Uterus (tissue), 4 donors: Measurements from ENCODE around the gene PRF1. TPM values are rescaled to one million over a fixed set of nuclear protein-coding genes. Genes with fewer than 3 reads are reported as not detected.

Experiments
- DNase-seq, 2 donors: peaks; one replicate each; pipeline ENCODE4 v3.0.0-alpha.2; 2019 to 2020
- H3K27ac ChIP-seq, 2 donors: fragments of 200-600 bp; sonication (generic); 1 replicate in 1 of 2; 2 replicates in 1 of 2; pipeline ENCODE4 v1.5.1; 2016 to 2018
- H3K27me3 ChIP-seq, 2 donors: fragments of 200-600 bp; sonication (generic); one replicate each; pipeline ENCODE4 v1.5.1; 2018 to 2019; ENCODE audit warnings: control low read depth in 1 of 2
- H3K36me3 ChIP-seq, 2 donors: fragments of 200-600 bp; sonication (generic); one replicate each; pipeline ENCODE4 v1.5.1; 2019; ENCODE audit warnings: control low read depth in 1 of 2
- H3K4me1 ChIP-seq, 2 donors: fragments of 200-600 bp; sonication (generic); one replicate each; pipeline ENCODE4 v1.5.1; 2018 to 2019; ENCODE audit warnings: control low read depth in 1 of 2
- H3K4me3 ChIP-seq, 2 donors: fragments of 200-600 bp; sonication (generic); 1 replicate in 1 of 2; 2 replicates in 1 of 2; pipeline ENCODE4 v1.5.1; 2018 to 2019; ENCODE audit warnings: mild to moderate bottlenecking in 1 of 2
- H3K9me3 ChIP-seq, 2 donors: fragments of 200-600 bp; sonication (generic); one replicate each; pipeline ENCODE4 v1.5.1; 2019; ENCODE audit warnings: control low read depth in 1 of 2
- POLR2A ChIP-seq, 2 donors: fragments of 450-650 bp; IDR thresholded peaks; one replicate each; pipeline ENCODE4 v1.6.1; 2016; ENCODE audit warnings: antibody characterized with exemption in 2 of 2, mild to moderate bottlenecking in 1 of 2, moderate library complexity in 1 of 2
- intact Hi-C: fragments of 100-400 bp; cut with DNase I; formaldehyde crosslinking; loops from one replicate; pipeline ENCODE4 v1.15.1; 2023; ENCODE audit warnings: low total_unique reads
- total RNA-seq, 4 donors: library from RNA; depleted of rRNA in 3 of 4; stranded (reverse); fragments of >200 nt in 3 of 4; gene quantifications; one replicate each; pipeline versions ENCODE4 v1.1.0 to v1.2.4, GENCODE V29; 2014 to 2023
- TF ChIP-seq, protein P1 (sequence below), 4 experiments: fragments of 200-600 bp in 2 of 4; fragments of 450-650 bp in 2 of 4; sonication (generic) in 2 of 4; IDR thresholded peaks; one replicate each; pipeline ENCODE4 v1.5.1; 2016 to 2019; ENCODE audit warnings: antibody characterized with exemption in 4 of 4, mild to moderate bottlenecking in 2 of 4, moderate library complexity in 1 of 4
- donor health status: DM: yes; HTN: yes; CAD: no.

The PRF1 gene
- total RNA-seq, 4 donors from 2014 or later, result 0.51 to 8.7 (median 1.1) TPM; not detected in 1

DNA sequence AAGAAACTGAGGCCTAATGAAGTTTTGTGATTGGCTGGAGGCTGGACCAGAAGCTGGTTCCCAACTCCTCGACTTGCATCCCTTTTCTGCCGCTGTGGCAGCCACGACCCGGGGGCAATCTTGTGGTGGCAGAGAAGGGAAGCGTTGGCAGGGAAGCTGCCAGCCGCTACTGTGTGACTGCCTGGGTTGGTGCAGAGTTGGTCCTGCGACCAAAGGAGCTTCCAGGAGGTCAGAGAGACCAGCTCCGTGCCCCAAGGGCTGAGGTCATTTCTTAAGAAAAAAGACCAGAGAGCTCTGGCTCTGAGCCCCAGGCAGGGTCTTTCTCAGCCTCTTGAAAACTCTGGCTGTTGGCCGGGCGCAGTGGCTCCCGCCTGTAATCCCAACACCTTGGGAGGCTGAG is 47.2 kb downstream of the PRF1 start:
- Histone ChIP-seq H3K27ac (no peak overlapping the region), H3K4me3 (no peak overlapping the region), H3K36me3 (no peaks in the 10 kb centered on the region), H3K9me3 (no peaks in the 10 kb centered on the region), H3K4me1 (peaks cover 0 to 5% of the 10 kb centered on the region in 2 donors), H3K27me3 (no peaks in the 10 kb centered on the region)
- no peak for DNase-seq
- no peak for TF ChIP-seq POLR2A (IDR thresholded peaks at IDR 0.05)
- TF ChIP-seq, protein P1, sequence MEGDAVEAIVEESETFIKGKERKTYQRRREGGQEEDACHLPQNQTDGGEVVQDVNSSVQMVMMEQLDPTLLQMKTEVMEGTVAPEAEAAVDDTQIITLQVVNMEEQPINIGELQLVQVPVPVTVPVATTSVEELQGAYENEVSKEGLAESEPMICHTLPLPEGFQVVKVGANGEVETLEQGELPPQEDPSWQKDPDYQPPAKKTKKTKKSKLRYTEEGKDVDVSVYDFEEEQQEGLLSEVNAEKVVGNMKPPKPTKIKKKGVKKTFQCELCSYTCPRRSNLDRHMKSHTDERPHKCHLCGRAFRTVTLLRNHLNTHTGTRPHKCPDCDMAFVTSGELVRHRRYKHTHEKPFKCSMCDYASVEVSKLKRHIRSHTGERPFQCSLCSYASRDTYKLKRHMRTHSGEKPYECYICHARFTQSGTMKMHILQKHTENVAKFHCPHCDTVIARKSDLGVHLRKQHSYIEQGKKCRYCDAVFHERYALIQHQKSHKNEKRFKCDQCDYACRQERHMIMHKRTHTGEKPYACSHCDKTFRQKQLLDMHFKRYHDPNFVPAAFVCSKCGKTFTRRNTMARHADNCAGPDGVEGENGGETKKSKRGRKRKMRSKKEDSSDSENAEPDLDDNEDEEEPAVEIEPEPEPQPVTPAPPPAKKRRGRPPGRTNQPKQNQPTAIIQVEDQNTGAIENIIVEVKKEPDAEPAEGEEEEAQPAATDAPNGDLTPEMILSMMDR (IDR thresholded peaks at IDR 0.05), result no peak
- intact Hi-C loops, result no loop called here

DNA sequence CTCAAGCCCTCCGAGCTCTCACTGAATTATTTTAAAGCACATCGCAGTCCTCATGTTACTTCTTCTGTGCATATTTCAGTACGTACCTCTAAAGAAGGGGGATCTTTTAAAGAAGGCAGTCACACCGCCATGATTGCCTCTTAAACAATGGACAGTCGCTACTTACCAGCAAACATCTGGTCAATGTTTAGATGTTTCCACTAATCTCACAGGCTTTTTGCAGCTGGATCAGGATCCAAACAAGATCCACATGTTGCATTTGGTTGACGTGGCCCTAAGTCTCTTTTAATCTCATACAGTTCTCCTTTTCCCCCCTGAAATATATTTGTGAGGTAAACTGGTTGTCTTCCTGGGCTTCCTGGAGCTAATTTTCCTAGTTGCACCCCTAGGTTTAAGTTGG is 50.0 kb downstream of the PRF1 start:
- DNase-seq, result no peak
- intact Hi-C loops, result no loop called here
- Histone ChIP-seq H3K9me3 (no peaks in the 10 kb centered on the region), H3K27me3 (no peaks in the 10 kb centered on the region), H3K36me3 (no peaks in the 10 kb centered on the region), H3K4me3 (no peak overlapping the region), H3K4me1 (no peaks in the 10 kb centered on the region), H3K27ac (no peak overlapping the region)
- no peak for TF ChIP-seq POLR2A (IDR thresholded peaks at IDR 0.05)
- TF ChIP-seq, protein P1 (IDR thresholded peaks at IDR 0.05), result no peak

DNA sequence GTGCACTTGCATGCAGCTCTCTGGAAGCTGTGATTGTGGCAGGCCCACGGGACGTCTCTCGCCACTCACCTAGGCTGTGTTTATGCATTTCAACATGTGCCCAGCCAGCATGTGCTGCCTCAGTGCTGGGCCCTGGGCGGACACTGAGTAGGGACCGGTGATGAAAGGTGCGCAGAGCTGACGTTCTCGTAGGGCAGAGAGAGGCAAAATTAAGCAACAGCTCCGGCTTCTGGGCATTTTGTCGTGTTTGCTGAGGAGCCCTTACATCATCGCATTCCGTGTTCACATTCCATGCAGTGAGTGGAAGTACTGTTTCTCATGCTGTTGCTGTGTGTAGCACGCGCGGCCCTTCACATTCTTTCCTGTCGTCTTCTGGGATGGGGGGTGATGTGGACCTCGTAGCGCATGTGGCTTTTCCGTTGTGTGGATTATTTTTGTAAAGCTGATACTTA is 50.5 kb downstream of the PRF1 start:
- no peak overlapping the region for H3K27ac ChIP-seq
- no peak for DNase-seq
- no peak for TF ChIP-seq POLR2A (IDR thresholded peaks at IDR 0.05)
- TF ChIP-seq, protein P1 (IDR thresholded peaks at IDR 0.05), result no peak
- H3K27me3 ChIP-seq, result no peaks in the 10 kb centered on the region
- no peaks in the 10 kb centered on the region for H3K4me1 ChIP-seq
- intact Hi-C loops, result no loop called here
- H3K4me3 ChIP-seq, result no peak overlapping the region
- H3K36me3 ChIP-seq, result no peaks in the 10 kb centered on the region
- no peaks in the 10 kb centered on the region for H3K9me3 ChIP-seq

DNA sequence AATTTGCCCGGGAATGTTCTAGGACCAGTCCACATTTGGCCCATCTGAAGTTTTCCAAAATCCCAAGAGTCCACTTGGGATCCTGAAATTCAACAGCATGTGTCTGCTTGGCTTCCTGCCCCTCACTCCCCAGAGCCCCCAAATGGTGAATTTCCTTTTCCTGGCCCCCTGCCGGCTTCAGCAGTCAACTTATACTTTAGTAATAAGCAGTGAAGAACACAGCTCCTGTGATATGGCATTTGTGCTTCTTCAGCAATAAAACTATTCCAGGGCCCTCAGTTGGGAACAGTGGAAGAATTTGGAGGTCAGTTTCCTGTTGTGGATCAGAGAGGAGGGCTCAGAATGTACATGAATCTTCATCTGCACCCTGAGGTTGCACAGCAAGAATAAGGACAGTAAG is 51.1 kb downstream of the PRF1 start:
- Histone ChIP-seq H3K27me3 (no peaks in the 10 kb centered on the region), H3K4me1 (no peaks in the 10 kb centered on the region), H3K36me3 (no peaks in the 10 kb centered on the region), H3K27ac (no peak overlapping the region), H3K4me3 (no peak overlapping the region), H3K9me3 (no peaks in the 10 kb centered on the region)
- TF ChIP-seq, protein P1 (IDR thresholded peaks at IDR 0.05), result no peak
- no peak for TF ChIP-seq POLR2A (IDR thresholded peaks at IDR 0.05)
- DNase-seq, result no peak
- intact Hi-C loops, result no loop called here

DNA sequence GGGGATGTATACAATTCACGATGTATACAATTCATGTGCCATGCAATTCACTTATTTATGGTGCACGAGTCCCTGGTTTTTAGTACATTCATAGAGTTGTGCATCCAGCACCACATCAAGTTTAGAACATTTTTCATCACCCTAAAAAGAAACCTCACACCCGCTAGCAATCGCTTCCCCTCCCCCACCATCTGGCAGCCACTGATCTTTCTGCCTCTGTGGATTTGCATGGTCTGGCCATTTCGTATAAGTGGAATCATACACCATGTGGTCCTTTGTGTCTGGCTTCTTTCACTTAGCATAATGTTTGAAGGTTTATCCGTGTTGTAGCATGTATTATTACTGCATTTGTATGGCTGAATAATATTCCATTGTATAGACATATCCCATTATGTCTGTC is 52.1 kb downstream of the PRF1 start:
- TF ChIP-seq, protein P1 (IDR thresholded peaks at IDR 0.05), result no peak
- no peak for TF ChIP-seq POLR2A (IDR thresholded peaks at IDR 0.05)
- H3K27me3 ChIP-seq, result no peaks in the 10 kb centered on the region
- H3K9me3 ChIP-seq, result no peaks in the 10 kb centered on the region
- H3K4me3 ChIP-seq, result no peak overlapping the region
- no peak overlapping the region for H3K27ac ChIP-seq
- H3K4me1 ChIP-seq, result no peaks in the 10 kb centered on the region
- intact Hi-C loops, result no loop called here
- DNase-seq, result no peak
- no peaks in the 10 kb centered on the region for H3K36me3 ChIP-seq
